Stimulated activated naive CD8-positive, alpha-beta T cell treated with anti-CD3 and anti-CD28 coated beads, Interleukin-15, Interleukin-2, amounts not matched to agents 100 U/mL and 50 U/mL, for 24 hours (primary cell): ENCODE results near the gene NTSR2.

Experiments used
- ATAC-seq: fragments of 150-1000 bp; cut with Tn5 transposase; one replicate; pipeline ENCODE4 v1.10.0; 2021
- DNase-seq: peaks from one replicate; pipeline ENCODE4 v3.0.0; 2021

The NTSR2 gene

DNA sequence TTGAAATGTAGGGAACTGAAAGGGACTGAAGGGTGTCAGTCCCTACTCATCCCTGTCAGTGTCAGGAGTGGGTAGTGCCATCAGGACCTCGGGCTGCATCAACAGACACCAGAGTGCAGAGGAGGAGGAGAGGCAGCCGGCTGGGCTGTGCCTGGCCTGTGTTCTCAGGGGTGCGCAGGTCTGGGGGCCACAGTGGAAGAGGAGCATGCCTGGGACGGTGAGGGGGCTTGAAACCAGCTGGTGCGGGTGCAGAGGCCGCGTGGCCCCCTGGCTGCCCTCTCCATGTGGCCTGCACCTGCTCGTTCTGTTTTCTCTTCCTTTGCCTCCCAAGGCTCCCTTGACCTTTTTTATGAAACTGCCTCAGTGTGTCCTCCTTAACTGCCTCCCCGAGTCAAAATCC lies 41.3 kb downstream of the NTSR2 start:
- DNase-seq = no peak
- no peak for ATAC-seq

DNA sequence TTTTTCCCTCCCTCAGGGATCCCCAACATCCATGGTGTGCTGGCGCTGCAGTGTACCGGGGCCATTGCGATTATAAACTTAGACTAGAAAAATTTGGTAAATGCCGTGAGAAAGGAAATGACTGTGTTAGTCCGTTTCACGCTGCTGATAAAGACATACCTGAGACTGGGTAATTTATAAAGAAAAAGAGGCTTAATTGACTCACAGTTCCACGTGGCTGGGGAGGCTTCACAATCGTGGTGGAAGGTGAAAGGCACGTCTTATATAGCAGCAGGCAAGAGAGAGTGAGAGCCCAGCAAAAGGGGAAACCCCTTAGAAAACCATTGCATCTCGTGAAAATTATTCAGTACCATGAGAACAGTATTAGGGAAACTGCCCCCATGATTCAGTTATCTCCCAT lies 44.3 kb downstream of the NTSR2 start:
- DNase-seq (no peak), ATAC-seq (peak; percentile 45)

DNA sequence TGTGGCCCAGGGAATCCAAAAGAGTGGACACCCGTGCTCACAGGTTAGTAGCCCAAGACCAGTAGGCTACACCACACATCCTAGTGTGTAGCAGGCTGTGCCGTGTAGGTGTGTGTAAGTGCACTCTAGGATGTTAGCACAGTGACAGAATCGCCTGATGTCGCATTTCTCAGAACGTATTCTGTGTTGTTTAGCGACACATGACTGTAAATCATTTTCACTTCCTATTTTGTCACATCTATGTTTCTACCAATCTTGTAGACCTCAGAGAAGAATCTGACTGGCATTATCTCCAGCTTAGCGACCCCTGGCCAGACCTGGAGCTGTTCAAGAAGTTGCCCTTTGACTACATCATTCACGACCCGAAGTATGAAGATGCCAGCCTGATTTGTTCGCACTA lies 45.1 kb downstream of the NTSR2 start:
- DNase-seq = no peak

DNA sequence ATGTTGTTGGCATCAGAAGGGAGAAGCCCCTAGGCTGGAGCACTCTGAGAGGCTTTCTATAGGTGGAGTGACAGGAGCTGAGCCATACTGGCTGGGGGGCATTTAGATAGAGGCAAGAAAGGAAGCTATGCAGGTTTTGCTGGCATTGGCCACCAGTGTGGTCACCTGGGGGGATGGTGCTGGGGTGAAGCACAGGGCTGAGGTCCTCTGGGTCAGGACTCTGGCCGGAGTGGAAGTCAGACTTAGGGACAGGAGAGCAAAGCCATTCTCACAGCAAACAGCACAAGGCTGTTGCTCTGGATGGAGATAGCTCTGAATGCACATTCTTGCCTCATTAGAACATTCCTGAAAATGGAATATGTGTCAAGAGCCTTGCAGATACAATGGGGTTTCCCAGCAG lies 47.4 kb downstream of the NTSR2 start:
- ATAC-seq (no peak), DNase-seq (no peak)

More for the DNA sequence above, 45.1 kb downstream of the NTSR2 start:
- no peak for ATAC-seq

- ATAC-seq (no peak), DNase-seq (no peak)
These were observed 48.6 kb downstream of the NTSR2 start for GRCh38 chr2:11621410-11621809.

- peak; percentile 5 for ATAC-seq
- no peak for DNase-seq
These were observed 51.3 kb downstream of the NTSR2 start for GRCh38 chr2:11618708-11619062.

DNA sequence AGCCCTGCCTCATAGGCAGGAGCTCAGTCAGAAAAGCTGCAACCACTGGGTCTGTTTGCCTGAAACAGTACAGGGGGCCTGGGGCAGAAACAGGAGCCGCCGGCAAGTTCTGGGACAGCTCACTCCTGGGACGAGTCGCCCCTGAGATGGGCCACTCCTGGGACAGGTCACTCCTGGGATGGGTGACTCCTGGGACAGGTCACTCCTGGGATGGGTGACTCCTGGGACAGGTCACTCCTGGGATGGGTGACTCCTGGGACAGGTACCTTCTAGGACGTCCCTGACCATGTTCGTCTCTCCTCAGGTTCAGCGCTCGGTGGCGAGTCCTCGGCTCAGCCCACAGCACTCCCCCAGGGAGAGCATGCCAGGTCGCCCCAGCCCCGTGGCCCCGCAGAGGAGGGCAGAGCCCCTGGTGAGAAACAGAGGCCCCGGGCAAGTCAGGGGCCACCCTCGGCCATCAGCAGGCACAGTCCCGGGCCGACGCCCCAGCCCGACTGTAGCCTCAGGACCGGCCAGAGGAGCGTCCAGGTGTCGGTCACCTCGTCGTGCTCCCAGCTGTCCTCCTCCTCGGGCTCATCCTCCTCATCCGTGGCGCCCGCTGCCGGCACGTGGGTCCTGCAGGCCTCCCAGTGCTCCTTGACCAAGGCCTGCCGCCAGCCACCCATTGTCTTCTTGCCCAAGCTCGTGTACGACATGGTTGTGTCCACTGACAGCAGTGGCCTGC lies 51.8 kb downstream of the NTSR2 start:
- ATAC-seq = no peak
- no peak for DNase-seq

DNA sequence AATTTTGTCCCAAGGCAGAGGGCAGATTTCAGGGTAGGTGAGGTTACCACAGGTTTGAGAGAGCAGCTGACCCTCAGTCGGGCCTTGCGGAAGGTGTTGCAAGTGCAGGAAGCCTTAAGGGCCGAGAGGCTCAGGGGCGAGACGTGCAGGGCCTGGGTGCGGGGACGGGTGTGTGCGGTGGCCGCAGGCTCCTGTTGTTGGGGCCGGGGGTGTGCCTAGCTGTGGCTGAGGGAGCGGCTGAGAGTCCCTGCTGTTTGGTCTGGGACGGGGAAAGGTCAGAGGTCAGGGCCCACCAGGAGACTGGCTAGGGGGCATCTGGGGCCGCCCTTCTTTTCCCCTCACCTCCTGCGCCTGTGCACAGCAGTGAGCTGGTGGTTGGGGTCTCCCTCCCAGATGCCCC lies 52.5 kb downstream of the NTSR2 start:
- DNase-seq (no peak), ATAC-seq (no peak)

- ATAC-seq (no peak), DNase-seq (no peak)
These were observed 53.1 kb downstream of the NTSR2 start for GRCh38 chr2:11616851-11617415.

DNA sequence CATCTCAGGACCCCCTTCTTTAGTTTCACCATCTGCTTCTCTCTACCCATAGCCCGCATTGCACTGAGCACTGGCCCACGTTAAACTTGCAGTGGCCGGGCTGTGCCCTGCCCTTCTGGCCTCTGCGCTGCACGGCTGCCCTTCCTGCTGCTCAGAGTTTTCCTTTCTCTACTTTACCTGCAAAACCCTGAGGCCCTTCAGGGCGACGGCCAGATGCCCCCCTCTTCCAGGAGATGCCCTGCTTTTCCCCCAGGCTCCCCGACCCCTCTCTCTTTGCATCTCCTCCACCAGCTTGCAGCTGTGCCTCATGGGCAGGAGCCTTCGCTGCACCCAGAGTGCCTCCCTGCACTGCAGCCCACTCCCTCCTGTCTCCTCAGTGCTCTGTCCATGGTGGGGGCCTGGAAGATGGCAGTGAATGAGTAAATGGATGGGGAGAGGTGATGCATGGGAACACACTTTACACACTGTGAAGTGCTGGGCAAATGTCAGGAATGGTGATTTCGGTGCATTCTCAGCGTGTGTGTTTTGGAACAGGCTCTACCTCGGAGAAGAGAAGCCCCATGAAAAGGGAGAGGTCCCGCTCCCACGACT lies 53.8 kb downstream of the NTSR2 start:
- ATAC-seq (no peak), DNase-seq (no peak)

DNA sequence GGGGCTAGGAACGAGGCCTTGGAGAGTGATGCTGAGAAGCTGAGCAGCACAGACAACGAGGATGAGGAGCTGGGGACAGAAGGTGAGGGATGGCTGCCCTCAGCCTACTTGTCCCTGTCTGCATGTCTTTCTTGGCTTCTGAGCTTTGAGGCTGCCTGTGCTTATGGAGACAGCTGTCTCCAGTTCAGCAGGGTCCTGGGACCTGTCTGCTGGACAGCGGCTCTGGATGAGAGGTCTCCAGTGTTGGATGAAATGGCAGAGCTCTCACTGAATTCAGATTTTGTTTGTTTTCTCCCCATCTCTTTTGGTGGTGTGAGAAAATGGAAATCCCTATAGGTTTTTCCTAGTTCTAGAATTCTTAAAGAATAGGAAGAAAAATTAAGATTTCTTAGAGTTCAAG lies 54.8 kb downstream of the NTSR2 start:
- ATAC-seq (no peak), DNase-seq (no peak)

- ATAC-seq (no peak), DNase-seq (no peak)
These were observed 56.7 kb downstream of the NTSR2 start for GRCh38 chr2:11613297-11613696.

- DNase-seq (no peak), ATAC-seq (no peak)
These were observed 57.3 kb downstream of the NTSR2 start for GRCh38 chr2:11612553-11613215.

DNA sequence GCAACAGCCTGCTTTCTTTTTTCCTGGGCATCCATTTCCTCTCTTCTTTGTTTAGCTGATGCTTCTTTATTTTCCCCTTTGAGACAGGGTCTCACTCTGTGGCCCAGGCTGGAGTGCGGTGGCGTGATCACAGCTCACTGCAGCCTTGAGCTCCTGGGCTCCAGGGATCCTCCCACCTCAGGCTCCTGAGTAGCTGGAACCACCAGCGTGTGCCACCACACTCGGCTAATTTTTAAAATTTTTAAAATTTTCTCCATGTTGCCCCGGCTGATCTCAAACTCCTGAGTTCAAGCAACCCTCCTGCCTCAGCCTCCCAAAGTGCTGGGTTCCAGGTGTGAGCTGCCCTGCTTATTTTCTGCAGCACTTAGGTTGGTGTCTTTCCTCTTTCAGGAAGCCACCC lies 58.7 kb downstream of the NTSR2 start:
- ATAC-seq = no peak
- DNase-seq = no peak

DNA sequence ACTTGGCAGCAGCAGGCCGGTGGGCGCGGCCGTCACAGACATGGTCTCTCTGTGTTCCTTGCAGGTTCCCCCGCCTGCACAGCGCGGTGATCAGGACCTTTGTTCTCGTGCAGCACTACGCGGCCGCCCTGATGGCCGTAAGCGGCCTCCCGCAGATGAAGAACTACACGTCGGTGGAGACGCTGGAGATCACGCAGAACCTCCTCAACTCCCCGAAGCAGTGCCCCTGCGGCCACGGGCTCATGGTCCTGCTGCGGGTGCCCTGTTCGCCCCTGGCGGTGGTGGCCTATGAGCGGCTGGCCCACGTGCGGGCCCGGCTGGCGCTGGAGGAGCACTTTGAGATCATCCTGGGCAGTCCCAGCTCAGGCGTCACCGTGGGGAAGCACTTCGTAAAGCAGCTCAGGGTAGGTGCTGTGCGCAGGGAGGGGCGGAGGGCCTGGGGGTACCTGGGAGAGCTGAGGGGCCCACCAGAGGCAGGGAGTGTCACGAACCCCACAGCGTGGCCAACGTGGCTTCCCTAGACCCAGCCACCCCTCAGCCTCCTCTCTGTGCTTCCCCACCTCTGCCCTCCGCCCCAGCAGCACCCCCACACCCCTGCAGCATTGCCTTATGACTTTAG lies 59.3 kb downstream of the NTSR2 start:
- no peak for DNase-seq
- no peak for ATAC-seq
